Transverse colon (tissue), 4 donors: ENCODE measurements around the gene MFAP4. TPM values are rescaled to one million over a fixed set of nuclear protein-coding genes. Genes with fewer than 3 reads are reported as not detected.

Experiments used
- DNase-seq: peaks from one replicate; pipeline ENCODE4 v3.0.0-alpha.2; 2019
- H3K27ac ChIP-seq, 4 donors: fragments of 200-600 bp; sonication (generic); 2 replicates each; pipeline ENCODE4 v1.5.1; 2016 to 2018; ENCODE audit warnings: inconsistent platforms in 4 of 4
- H3K27me3 ChIP-seq: fragments of 200-600 bp; sonication (generic); 2 replicates; pipeline ENCODE4 v1.5.1; 2017; ENCODE audit warnings: inconsistent platforms
- H3K36me3 ChIP-seq, 4 donors: fragments of 200-600 bp; sonication (generic); 2 replicates each; pipeline ENCODE4 v1.5.1; 2017 to 2019; ENCODE audit warnings: inconsistent platforms in 4 of 4
- H3K4me1 ChIP-seq, 4 donors: fragments of 200-600 bp; sonication (generic); 2 replicates each; pipeline ENCODE4 v1.5.1; 2017 to 2020; ENCODE audit warnings: inconsistent platforms in 4 of 4
- H3K4me3 ChIP-seq, 4 donors: fragments of 200-600 bp; sonication (generic); 1 replicate in 1 of 4; 2 replicates in 3 of 4; pipeline versions ENCODE4 v1.5.1 to v1.6.1; 2017 to 2019; ENCODE audit warnings: inconsistent platforms in 4 of 4
- H3K9me3 ChIP-seq, 2 donors: fragments of 200-600 bp; sonication (generic); 2 replicates each; pipeline ENCODE4 v1.5.1; 2017 to 2019; ENCODE audit warnings: inconsistent platforms in 2 of 2
- EP300 ChIP-seq: sonication (generic); formaldehyde crosslinking; IDR thresholded peaks from one replicate; pipeline ENCODE4 v1.6.1; 2017; ENCODE audit warnings: antibody characterized with exemption, low read depth
- POLR2A ChIP-seq: fragments of 450-650 bp; IDR thresholded peaks from one replicate; pipeline ENCODE4 v1.6.1; 2016; ENCODE audit warnings: antibody characterized with exemption, mild to moderate bottlenecking, moderate library complexity
- POLR2AphosphoS5 ChIP-seq, 3 donors: sonication (generic); formaldehyde crosslinking; IDR thresholded peaks; one replicate each; pipeline ENCODE4 v1.6.1; 2016; ENCODE audit warnings: antibody characterized with exemption in 3 of 3
- WGBS, 2 donors: methylation state at CpG; one replicate each; pipeline ENCODE4 v1.1.5; 2018; ENCODE audit warnings: low coverage in 1 of 2; 5-methylcytosine and 5-hydroxymethylcytosine counted together
- in situ Hi-C, 4 donors: fragments of 200-750 bp; cut with MboI; loops; one replicate each; pipeline versions ENCODE4 v1.15.0 to v1.15.1; 2017; ENCODE audit warnings: low sequenced_read_pairs in 3 of 4, low pct_ligation_motif_present in 1 of 4, low pct_unique_long_range_greater_than_20kb in 1 of 4
- intact Hi-C: fragments of 100-400 bp; cut with DNase I; formaldehyde crosslinking; loops from one replicate; pipeline ENCODE4 v1.15.1; 2023; ENCODE audit warnings: low total_unique reads
- total RNA-seq, 4 donors: library from RNA; depleted of rRNA; stranded (reverse); fragments of >200 nt; gene quantifications; one replicate each; pipeline ENCODE4 v1.1.0, GENCODE V29; 2016
- TF ChIP-seq, protein P1 (sequence below), 5 experiments: fragments of 200-600 bp in 3 of 5; fragments of 450-650 bp in 2 of 5; sonication (generic) in 3 of 5; IDR thresholded peaks; 1 replicate in 2 of 5; 2 replicates in 3 of 5; pipeline ENCODE4 v1.5.1; 2016 to 2017; ENCODE audit warnings: antibody characterized with exemption in 5 of 5, inconsistent platforms in 3 of 5, mild to moderate bottlenecking in 2 of 5, moderate library complexity in 1 of 5

Gene MFAP4
- total RNA-seq, 4 donors from 2014 or later: 39.7 to 67.3 (median 51.5) TPM

DNA sequence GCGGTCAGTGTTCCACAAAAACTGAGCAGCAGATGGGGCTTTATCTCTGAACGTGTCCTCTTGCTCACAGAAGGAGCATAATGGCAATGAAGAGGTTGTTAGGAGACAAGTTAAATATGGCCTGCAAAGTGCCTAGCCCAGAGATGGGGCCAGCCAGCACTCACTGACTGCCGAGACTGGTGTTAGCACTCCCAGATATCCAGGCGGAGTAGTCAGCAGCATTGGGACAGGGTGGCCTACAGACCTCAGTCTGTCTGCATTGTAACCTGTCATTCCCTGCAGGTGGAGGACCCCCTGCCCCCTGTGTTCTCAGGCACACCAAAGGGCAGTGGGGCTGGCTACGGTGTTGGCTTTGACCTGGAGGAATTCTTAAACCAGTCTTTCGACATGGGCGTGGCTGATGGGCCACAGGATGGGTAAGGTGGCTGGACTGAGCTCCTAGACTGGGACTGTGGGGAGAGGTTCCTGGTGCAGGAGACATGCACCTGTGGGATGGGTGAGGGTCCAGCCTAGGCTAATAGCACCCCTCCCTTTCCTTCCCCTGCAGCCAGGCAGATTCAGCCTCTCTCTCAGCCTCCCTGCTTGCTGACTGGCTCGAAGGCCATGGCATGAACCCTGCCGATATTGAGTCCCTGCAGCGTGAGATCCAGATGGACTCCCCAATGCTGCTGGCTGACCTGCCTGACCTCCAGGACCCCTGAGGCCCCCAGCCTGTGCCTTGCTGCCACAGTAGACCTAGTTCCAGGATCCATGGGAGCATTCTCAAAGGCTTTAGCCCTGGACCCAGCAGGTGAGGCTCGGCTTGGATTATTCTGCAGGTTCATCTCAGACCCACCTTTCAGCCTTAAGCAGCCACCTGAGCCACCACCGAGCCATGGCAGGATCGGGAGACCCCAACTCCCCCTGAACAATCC is 4.2 kb downstream of the MFAP4 start:
- peaks cover 0 to 18% (median 7%) of the 10 kb centered on the region in 4 donors for H3K36me3 ChIP-seq
- TF ChIP-seq POLR2AphosphoS5 (IDR thresholded peaks at IDR 0.05) (no peak), POLR2A (no peak), EP300 (no peak)
- TF ChIP-seq, protein P1, sequence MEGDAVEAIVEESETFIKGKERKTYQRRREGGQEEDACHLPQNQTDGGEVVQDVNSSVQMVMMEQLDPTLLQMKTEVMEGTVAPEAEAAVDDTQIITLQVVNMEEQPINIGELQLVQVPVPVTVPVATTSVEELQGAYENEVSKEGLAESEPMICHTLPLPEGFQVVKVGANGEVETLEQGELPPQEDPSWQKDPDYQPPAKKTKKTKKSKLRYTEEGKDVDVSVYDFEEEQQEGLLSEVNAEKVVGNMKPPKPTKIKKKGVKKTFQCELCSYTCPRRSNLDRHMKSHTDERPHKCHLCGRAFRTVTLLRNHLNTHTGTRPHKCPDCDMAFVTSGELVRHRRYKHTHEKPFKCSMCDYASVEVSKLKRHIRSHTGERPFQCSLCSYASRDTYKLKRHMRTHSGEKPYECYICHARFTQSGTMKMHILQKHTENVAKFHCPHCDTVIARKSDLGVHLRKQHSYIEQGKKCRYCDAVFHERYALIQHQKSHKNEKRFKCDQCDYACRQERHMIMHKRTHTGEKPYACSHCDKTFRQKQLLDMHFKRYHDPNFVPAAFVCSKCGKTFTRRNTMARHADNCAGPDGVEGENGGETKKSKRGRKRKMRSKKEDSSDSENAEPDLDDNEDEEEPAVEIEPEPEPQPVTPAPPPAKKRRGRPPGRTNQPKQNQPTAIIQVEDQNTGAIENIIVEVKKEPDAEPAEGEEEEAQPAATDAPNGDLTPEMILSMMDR (IDR thresholded peaks at IDR 0.05): no peak
- 76% methylated on average over 13 of the region's 13 CpGs; no CpG with 5 or more reads in 1 of the 2 donors for WGBS, 2 donors
- DNase-seq: no peak
- peaks cover 40 to 69% (median 55%) of the 10 kb centered on the region in 4 donors for H3K4me1 ChIP-seq
- in situ Hi-C loops (no loop called here), intact Hi-C loops (no loop called here)
- H3K4me3 ChIP-seq: no peak overlapping the region
- no peaks in the 10 kb centered on the region for H3K27me3 ChIP-seq
- no peaks in the 10 kb centered on the region for H3K9me3 ChIP-seq
- peak overlapping the region in 2 of 4 donors; percentile 88 to 95 for H3K27ac ChIP-seq

DNA sequence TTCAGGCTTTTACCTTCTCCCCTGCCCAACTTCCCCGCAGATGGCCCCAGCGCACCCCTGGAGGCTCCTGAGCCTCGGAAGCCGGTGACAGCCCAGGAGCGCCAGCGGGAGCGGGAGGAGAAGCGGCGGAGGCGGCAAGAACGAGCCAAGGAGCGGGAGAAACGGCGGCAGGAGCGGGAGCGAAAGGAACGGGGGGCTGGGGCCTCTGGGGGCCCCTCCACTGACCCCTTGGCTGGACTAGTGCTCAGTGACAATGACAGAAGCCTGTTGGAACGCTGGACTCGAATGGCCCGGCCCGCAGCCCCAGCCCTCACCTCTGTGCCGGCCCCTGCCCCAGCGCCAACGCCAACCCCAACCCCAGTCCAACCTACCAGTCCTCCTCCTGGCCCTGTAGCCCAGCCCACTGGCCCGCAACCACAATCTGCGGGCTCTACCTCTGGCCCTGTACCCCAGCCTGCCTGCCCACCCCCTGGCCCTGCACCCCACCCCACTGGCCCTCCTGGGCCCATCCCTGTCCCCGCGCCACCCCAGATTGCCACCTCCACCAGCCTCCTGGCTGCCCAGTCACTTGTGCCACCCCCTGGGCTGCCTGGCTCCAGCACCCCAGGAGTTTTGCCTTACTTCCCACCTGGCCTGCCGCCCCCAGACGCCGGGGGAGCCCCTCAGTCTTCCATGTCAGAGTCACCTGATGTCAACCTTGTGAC is 5.1 kb downstream of the MFAP4 start:
- no peaks in the 10 kb centered on the region for H3K9me3 ChIP-seq
- WGBS, 2 donors: 86 to 95% methylated on average over 7 to 31 of the region's 31 CpGs
- intact Hi-C loops: no loop called here
- TF ChIP-seq, protein P1 (IDR thresholded peaks at IDR 0.05): no peak
- TF ChIP-seq EP300 (no peak), POLR2AphosphoS5 (IDR thresholded peaks at IDR 0.05) (no peak), POLR2A (no peak)
- H3K36me3 ChIP-seq: peaks cover 0 to 18% (median 7%) of the 10 kb centered on the region in 4 donors
- DNase-seq: no peak
- peaks cover 32 to 65% (median 50%) of the 10 kb centered on the region in 4 donors for H3K4me1 ChIP-seq
- H3K4me3 ChIP-seq: no peak overlapping the region
- in situ Hi-C loops: no loop called here
- H3K27ac ChIP-seq: peak overlapping the region in 3 of 4 donors; percentile 35 to 95 (median 88)
- H3K27me3 ChIP-seq: no peaks in the 10 kb centered on the region

DNA sequence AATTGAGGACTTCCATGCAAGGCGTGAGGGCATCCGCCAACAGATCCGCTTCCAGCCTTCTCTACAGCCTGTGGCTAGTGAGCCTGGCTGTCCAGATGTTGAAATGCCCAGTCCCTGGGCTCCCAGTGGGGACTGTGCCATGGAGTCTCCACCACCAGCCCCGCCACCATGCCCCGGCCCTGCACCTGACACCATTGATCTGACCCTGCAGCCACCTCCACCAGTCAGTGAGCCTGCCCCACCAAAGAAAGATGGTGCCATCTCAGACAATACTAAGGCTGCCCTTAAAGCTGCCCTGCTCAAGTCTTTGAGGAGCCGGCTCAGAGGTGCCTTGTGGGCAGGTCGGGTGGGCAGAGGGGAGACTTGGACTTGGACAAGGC is 5.6 kb downstream of the MFAP4 start:
- no peak for DNase-seq
- WGBS, 2 donors: 93% methylated on average over 5 of the region's 7 CpGs; no CpG with 5 or more reads in 1 of the 2 donors
- Histone ChIP-seq H3K4me3 (no peak overlapping the region), H3K27ac (peak overlapping the region in 1 of 4 donors; percentile 35), H3K27me3 (no peaks in the 10 kb centered on the region), H3K4me1 (peaks cover 32 to 62% (median 53%) of the 10 kb centered on the region in 4 donors), H3K9me3 (no peaks in the 10 kb centered on the region), H3K36me3 (peaks cover 0 to 18% (median 7%) of the 10 kb centered on the region in 4 donors)
- intact Hi-C loops: no loop called here
- TF ChIP-seq POLR2A (no peak), EP300 (no peak), POLR2AphosphoS5 (IDR thresholded peaks at IDR 0.05) (no peak)
- TF ChIP-seq, protein P1 (IDR thresholded peaks at IDR 0.05): no peak
- in situ Hi-C loops: no loop called here
